OCI-LY7 (cell line): ENCODE measurements around the gene PSKH1.

Source experiments
- EZH2phosphoT487 ChIP-seq: fragments of 200-600 bp; sonication (generic); IDR thresholded peaks from 2 replicates; pipeline ENCODE4 v1.6.1; 2018; ENCODE audit warnings: low read depth, borderline replicate concordance, mild to moderate bottlenecking, mixed run types, antibody characterized with exemption, low read length, moderate library complexity, mixed read lengths
- TF ChIP-seq, protein P1 (sequence below): fragments of 200-600 bp; sonication (generic); conservative IDR thresholded peaks from 2 replicates; pipeline ENCODE4 v1.5.1; 2014; ENCODE audit warnings: mild to moderate bottlenecking, antibody characterized with exemption, low read length, moderate library complexity, mixed read lengths

DNA sequence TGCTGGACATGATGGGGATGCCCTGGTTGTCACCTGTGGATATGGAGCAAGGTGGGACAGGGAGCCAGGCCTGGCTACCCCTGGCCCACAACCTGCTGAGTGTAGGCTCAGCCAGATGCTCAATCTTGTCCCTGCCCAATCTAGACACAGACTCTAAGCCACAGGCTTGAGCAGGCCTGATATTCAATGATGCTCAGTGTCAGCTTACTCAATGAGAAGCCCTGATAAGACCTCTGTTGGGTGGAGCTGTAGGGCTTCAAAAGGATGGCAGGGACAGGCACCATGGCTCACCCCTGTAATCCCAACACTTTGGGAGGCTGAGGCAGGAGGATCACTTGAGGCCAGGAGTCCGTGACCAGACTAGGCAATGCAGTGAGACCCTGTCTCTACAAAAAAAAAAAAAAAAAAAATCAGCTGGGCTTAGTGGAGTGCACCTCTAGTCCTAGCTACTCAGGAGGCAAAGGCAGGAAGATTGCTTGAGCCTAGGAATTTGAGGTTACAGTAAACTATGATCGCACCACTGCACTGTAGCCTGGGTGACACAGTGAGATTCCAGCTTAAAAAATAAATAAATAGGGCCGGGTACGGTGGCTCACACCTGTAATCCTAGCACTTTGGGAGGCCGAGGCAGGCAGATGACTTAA, 47.5 kb downstream of the PSKH1 start:
- TF ChIP-seq, protein P1, sequence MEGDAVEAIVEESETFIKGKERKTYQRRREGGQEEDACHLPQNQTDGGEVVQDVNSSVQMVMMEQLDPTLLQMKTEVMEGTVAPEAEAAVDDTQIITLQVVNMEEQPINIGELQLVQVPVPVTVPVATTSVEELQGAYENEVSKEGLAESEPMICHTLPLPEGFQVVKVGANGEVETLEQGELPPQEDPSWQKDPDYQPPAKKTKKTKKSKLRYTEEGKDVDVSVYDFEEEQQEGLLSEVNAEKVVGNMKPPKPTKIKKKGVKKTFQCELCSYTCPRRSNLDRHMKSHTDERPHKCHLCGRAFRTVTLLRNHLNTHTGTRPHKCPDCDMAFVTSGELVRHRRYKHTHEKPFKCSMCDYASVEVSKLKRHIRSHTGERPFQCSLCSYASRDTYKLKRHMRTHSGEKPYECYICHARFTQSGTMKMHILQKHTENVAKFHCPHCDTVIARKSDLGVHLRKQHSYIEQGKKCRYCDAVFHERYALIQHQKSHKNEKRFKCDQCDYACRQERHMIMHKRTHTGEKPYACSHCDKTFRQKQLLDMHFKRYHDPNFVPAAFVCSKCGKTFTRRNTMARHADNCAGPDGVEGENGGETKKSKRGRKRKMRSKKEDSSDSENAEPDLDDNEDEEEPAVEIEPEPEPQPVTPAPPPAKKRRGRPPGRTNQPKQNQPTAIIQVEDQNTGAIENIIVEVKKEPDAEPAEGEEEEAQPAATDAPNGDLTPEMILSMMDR = no peak
- no peak for TF ChIP-seq EZH2phosphoT487
